ENCODE results near the gene RICTOR.

Gene RICTOR

GRCh38 chr5:38888041-38888440, 186.2 kb downstream of the RICTOR start:
- DNase-seq (ENCODE audit: low spot score): no peak
